ENCODE data around the gene NSA2. TPM values are rescaled to one million over a fixed set of nuclear protein-coding genes. Genes with fewer than 3 reads are reported as not detected.

The NSA2 gene
- total RNA-seq, 1 experiment from 2014 or later: 88.6 TPM

DNA sequence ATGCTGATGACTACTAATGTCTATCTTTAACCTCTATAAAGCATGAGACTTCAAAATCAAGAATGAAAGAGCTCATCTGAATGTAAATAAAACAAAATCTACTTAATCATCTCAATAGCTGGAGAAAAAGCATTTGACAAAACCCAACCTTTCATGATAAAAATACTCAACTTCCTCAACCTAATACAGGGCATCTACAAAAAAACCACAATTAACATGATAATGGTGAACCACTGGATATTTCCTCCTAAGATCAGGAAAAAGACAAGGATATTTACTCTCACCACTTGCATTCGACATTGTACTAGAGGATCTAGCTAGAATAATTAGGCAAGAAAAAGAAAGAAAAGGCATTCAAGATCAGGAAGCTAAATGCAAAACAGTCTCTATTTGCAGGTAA is 49.8 kb downstream of the NSA2 start:
- DNase-seq (ENCODE audit: low read depth): no peak

DNA sequence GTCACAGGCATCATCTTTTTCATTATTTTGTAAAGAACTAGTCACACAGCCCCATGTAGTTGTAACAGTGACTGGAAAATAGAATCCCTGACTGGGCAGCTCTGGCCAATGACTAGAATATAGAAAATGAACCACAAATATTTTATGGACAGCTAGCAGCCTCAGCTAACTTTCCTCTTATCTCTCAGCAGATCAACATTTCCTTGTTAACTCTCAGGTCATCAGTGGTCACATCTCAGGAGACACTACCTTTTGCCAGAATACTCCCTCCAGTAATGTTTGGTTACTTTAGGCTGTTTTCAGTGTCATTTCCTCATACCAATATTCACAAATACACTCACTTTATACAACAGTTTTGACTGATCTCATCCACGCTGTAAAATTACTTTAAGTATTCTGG is 55.2 kb downstream of the NSA2 start:
- DNase-seq (ENCODE audit: low read depth): no peak

DNA sequence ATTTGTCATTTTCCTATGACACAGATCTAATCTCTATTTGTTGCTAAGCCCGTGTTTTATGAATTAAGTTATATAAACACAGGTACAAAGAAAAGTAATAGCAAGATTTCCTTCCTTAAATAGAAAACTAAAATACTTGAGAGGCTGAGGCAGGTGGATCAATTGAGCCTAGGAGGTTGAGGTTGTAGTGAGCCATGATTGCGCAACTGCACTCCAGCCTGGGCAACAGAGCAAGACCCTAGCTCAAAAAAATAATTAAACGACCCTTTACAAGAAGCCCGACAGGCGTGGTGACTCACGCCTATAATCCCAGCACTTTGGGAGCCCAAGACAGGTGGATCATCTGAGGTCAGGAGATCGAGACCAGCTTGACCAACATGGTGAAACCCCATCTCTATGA is 62.4 kb downstream of the NSA2 start:
- DNase-seq (ENCODE audit: low read depth): no peak

Other genes starting within 250 kb of the NSA2 start
- gene ENC1, start 126.5 kb upstream of the NSA2 start, total RNA-seq (2014; rRNA removed; shearing (Covaris generic)): 23.3 and 24.0 TPM in 2 replicates
- gene HEXB, start 82.0 kb upstream of the NSA2 start, total RNA-seq (2014; rRNA removed; shearing (Covaris generic)): 162 and 180 TPM in 2 replicates
- gene GFM2, start 132 bp upstream of the NSA2 start, total RNA-seq (2014; rRNA removed; shearing (Covaris generic)): 33.8 and 34.2 TPM in 2 replicates
- gene FAM169A, start 99.1 kb downstream of the NSA2 start, total RNA-seq (2014; rRNA removed; shearing (Covaris generic)): 0.36 and 0.39 TPM in 2 replicates

Measured in RPMI7951 (cell line).